Measurements from ENCODE around the gene CCDC86. TPM values are rescaled to one million over a fixed set of nuclear protein-coding genes. Genes with fewer than 3 reads are reported as not detected.

Gene CCDC86
- total and polyA plus RNA-seq, 10 of the 15 experiments (the other 5 are each of a cell fraction or from before 2014, with no cell fraction given), result 2.0 to 87.2 (median 38.7) TPM

- intact Hi-C loops (cut with micrococcal nuclease; ENCODE audit: unreplicated experiment), result no loop called here
- BruUV-seq (replicated peaks), result no TSS peak
- H2AFZ ChIP-seq (ENCODE audit: control insufficient read depth, low read depth, low read length), result no peak overlapping the region
- in situ Hi-C loops (cut with MboI), result no loop called here
- H4K20me1 ChIP-seq (ENCODE audit: control insufficient read depth, insufficient read depth), result no peaks in the 10 kb centered on the region
- WGBS (ENCODE audit: insufficient coverage, insufficient replicate concordance, low lambda C conversion rate, missing lambda C conversion rate), result 12% methylated on average over 4 of the region's 5 CpGs
- CTCF ChIA-PET, result interaction anchor here (0.9 to 2.2 kb wide), 5 partner anchors 9 to 353 kb away, joined by 3 to 6 read pairs (median 3); no protein-coding TSS in a partner anchor
- POLR2A ChIA-PET, result no interaction called here
- FAIRE-seq, result no peak
- no peak for ATAC-seq
- H3K4me1 ChIP-seq (ENCODE audit: control insufficient read depth, insufficient read depth, low read length), result no peaks in the 10 kb centered on the region
- H3K9me3 ChIP-seq (replicated peaks; ENCODE audit: control insufficient read depth, insufficient read depth, low read length), result no peaks in the 10 kb centered on the region
- SMC1A ChIA-PET (ENCODE audit: uncharacterized antibody, unreplicated experiment), result no interaction called here
- RAD21 ChIA-PET (ENCODE audit: unreplicated experiment), result no interaction called here
- TF ChIP-seq PAX8 (IDR thresholded peaks at IDR 0.05) (no peak), POU2F2 (IDR thresholded peaks at IDR 0.05; ENCODE audit: borderline replicate concordance, low read depth, low read length) (no peak), CEBPB (IDR thresholded peaks at IDR 0.05; ENCODE audit: borderline replicate concordance in 1 of 2, low read depth in 2 of 2, low read length in 2 of 2) (no peak), RBBP5 (conservative IDR thresholded peaks at IDR 0.05) (no peak), MEF2B (IDR thresholded peaks at IDR 0.05; ENCODE audit: partially characterized antibody, poor library complexity, severe bottlenecking) (no peak), FOXM1 (IDR thresholded peaks at IDR 0.05; ENCODE audit: low read depth, low read length) (no peak), KDM1A (IDR thresholded peaks at IDR 0.05; ENCODE audit: borderline replicate concordance) (no peak), RCOR1 (conservative IDR thresholded peaks at IDR 0.05; ENCODE audit: low read depth, low read length) (no peak), NRF1 (conservative IDR thresholded peaks at IDR 0.05; ENCODE audit: low read depth, low read length) (no peak), HDAC6 (IDR thresholded peaks at IDR 0.05; ENCODE audit: unreplicated experiment) (no peak), ZNF384 (IDR thresholded peaks at IDR 0.05; ENCODE audit: borderline replicate concordance, low read depth, low read length) (no peak), CHD4 (IDR thresholded peaks at IDR 0.05) (no peak), SUZ12 (IDR thresholded peaks at IDR 0.05; ENCODE audit: unreplicated experiment) (no peak)
- TF ChIP-seq, protein P1, sequence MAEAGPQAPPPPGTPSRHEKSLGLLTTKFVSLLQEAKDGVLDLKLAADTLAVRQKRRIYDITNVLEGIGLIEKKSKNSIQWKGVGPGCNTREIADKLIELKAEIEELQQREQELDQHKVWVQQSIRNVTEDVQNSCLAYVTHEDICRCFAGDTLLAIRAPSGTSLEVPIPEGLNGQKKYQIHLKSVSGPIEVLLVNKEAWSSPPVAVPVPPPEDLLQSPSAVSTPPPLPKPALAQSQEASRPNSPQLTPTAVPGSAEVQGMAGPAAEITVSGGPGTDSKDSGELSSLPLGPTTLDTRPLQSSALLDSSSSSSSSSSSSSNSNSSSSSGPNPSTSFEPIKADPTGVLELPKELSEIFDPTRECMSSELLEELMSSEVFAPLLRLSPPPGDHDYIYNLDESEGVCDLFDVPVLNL (IDR thresholded peaks at IDR 0.05; ENCODE audit: low read depth, low read length), result no peak
- H3K79me2 ChIP-seq (ENCODE audit: control insufficient read depth, insufficient read depth, low read length), result no peaks in the 10 kb centered on the region
- no peaks in the 10 kb centered on the region; a peak in 2 of 4 replicates for H3K27me3 ChIP-seq (replicated peaks in 1 of 2; ENCODE audit: control insufficient read depth in 2 of 2, insufficient read depth in 2 of 2, low read length in 1 of 2)
- H3K27ac ChIP-seq (ENCODE audit: control insufficient read depth, insufficient read depth), result no peak overlapping the region
- no peak for DNase-seq (ENCODE audit: low read depth, low spot score)
- H3K4me3 ChIP-seq, result no peak overlapping the region
- no peaks in the 10 kb centered on the region for H3K36me3 ChIP-seq (ENCODE audit: control insufficient read depth in 2 of 2, insufficient read depth in 2 of 2, low read length in 1 of 2)
- no peak overlapping the region for H3K9ac ChIP-seq (ENCODE audit: control insufficient read depth, insufficient read depth, low read length)
- H3K4me2 ChIP-seq (ENCODE audit: control insufficient read depth, insufficient read depth), result no peak overlapping the region
These were observed 16.8 kb upstream of the CCDC86 start for GRCh38 chr11:60825118-60825517.

Measured in GM12878 (cell line).